ENCODE results near the gene ARHGAP11A.

ARHGAP11A gene

GRCh38 chr15:32659340-32660155 lies 44.2 kb downstream of the ARHGAP11A start:
- no peak for TF ChIP-seq CTCF (IDR thresholded peaks at IDR 0.05; ENCODE audit: low read depth, low read length, missing control alignments)
- H3K4me3 ChIP-seq (replicated peaks; ENCODE audit: low read depth, low read length), result no peak overlapping the region
- no peak for DNase-seq (ENCODE audit: extremely low read depth, low read depth)

- DNase-seq (ENCODE audit: extremely low read depth, low read depth), result no peak
- TF ChIP-seq CTCF (IDR thresholded peaks at IDR 0.05; ENCODE audit: low read depth, low read length, missing control alignments), result no peak
- H3K4me3 ChIP-seq (replicated peaks; ENCODE audit: low read depth, low read length), result no peak overlapping the region
Measured at GRCh38 chr15:32663671-32664070, 48.4 kb downstream of the ARHGAP11A start.

- DNase-seq (ENCODE audit: extremely low read depth, low read depth), result no peak
- TF ChIP-seq CTCF (IDR thresholded peaks at IDR 0.05; ENCODE audit: low read depth, low read length, missing control alignments), result no peak
- H3K4me3 ChIP-seq (replicated peaks; ENCODE audit: low read depth, low read length), result no peak overlapping the region
Measured at GRCh38 chr15:32664796-32665195, 49.5 kb downstream of the ARHGAP11A start.

GRCh38 chr15:32667321-32667720 lies 52.0 kb downstream of the ARHGAP11A start:
- no peak for TF ChIP-seq CTCF (IDR thresholded peaks at IDR 0.05; ENCODE audit: low read depth, low read length, missing control alignments)
- DNase-seq (ENCODE audit: extremely low read depth, low read depth), result no peak
- no peak overlapping the region for H3K4me3 ChIP-seq (replicated peaks; ENCODE audit: low read depth, low read length)

GRCh38 chr15:32668942-32669341 lies 53.6 kb downstream of the ARHGAP11A start:
- no peak for DNase-seq (ENCODE audit: extremely low read depth, low read depth)
- TF ChIP-seq CTCF (IDR thresholded peaks at IDR 0.05; ENCODE audit: low read depth, low read length, missing control alignments), result no peak
- H3K4me3 ChIP-seq (replicated peaks; ENCODE audit: low read depth, low read length), result no peak overlapping the region

- TF ChIP-seq CTCF (IDR thresholded peaks at IDR 0.05; ENCODE audit: low read depth, low read length, missing control alignments), result no peak
- DNase-seq (ENCODE audit: extremely low read depth, low read depth), result no peak
- H3K4me3 ChIP-seq (replicated peaks; ENCODE audit: low read depth, low read length), result no peak overlapping the region
Measured at GRCh38 chr15:32669896-32670611, 54.8 kb downstream of the ARHGAP11A start.
